GM19468 (cell line): Measurements from ENCODE around the gene UBE2F.
"Not testable (repeated sequence)": the region's sequence is repeated elsewhere in the genome, so short reads cannot be mapped to it uniquely, and the experiment has no call there.

ENCODE experiments used
- ATAC-seq: cut with Tn5 transposase; IDR thresholded peaks from one replicate; pipeline ENCODE4 v1.9.1; 2021; ENCODE audit warnings: mild to moderate bottlenecking, moderate library complexity, moderate number of reproducible peaks; ENCODE audit not compliant: unreplicated experiment; ENCODE audit errors: extremely low read depth

UBE2F gene

DNA sequence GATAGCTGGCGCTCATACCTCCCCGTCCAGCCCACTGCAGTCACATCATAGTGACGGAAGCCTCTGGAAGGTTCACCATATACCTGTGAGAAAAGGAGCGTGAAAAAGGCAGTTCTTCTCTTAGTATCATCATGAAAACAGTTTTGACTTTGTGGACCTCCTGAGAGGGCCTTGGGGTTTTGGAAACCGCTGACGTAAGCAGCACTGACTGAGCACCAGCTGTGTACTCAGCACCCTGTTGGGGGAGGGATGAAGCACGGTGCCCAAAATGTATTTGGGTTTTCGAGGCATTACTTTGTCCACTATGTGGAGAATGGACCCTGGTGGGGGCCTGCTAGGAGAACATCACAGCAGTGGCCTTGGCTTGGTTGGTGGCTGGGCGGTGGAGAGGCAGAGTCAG lies 99.4 kb downstream of the UBE2F start:
- no peak for ATAC-seq

- ATAC-seq = not testable (repeated sequence)
Measured at GRCh38 chr2:238066718-238067117, 99.9 kb downstream of the UBE2F start.

DNA sequence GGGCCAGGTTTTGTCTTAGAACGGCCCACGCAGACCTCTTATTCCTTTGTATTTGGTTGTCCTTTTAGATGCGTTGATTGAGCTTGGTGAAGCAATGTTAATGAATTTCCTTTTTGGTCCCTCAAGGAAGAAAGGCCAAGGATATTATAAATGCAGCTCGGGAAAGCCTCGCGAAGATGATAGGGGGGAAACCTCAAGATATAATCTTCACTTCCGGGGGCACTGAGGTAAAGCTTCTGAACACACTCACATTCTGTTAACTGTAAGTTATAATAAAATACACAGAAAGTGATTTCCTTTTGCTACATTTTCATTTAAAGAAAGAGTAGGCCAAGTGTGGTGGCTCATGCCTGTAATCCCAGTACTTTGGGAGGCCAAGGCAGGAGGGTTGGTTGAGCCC lies 101.1 kb downstream of the UBE2F start:
- ATAC-seq = no peak

GRCh38 chr2:238069021-238069709 lies 102.4 kb downstream of the UBE2F start:
- no peak for ATAC-seq

DNA sequence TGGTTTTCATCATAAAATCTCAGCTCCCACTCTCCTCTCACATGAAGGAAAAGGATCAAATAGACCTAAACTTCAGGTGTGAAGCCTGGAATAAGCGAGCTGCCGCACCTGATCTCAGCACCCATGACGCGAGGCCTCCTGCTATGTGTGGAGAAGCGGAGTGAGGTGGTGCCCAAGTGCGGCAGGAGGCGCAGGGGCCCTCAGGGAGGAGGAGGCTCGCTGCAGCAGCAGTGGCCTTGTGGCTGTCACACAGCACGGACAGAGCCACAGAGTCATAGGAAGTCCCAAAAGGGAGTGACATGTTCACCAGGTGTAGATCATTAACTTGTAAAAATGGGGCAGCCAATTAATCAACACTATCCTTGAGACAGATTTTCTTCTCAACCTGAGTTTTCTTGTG lies 103.1 kb downstream of the UBE2F start:
- no peak for ATAC-seq

- ATAC-seq = no peak
Measured at GRCh38 chr2:238075397-238075796, 108.6 kb downstream of the UBE2F start.

DNA sequence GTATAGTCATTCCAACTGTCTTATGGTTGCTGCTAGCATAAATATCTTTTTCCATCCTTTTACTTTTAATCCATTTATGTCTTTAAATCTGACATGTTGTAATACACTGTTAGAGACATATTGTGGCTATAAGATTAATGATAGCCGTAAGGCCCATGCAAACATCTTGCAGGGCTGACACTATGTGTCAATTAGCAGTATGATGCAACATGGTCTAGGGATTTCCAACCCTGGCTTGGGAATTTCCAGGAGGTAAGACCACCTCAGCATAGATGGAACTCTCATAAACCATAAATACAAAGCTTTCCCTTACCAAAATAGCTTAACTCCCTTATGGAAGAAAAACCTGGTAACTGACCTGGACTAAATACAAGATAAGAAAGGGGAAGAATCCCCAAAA lies 110.5 kb downstream of the UBE2F start:
- no peak for ATAC-seq

- no peak for ATAC-seq
Measured at GRCh38 chr2:238079874-238080327, 113.1 kb downstream of the UBE2F start.

DNA sequence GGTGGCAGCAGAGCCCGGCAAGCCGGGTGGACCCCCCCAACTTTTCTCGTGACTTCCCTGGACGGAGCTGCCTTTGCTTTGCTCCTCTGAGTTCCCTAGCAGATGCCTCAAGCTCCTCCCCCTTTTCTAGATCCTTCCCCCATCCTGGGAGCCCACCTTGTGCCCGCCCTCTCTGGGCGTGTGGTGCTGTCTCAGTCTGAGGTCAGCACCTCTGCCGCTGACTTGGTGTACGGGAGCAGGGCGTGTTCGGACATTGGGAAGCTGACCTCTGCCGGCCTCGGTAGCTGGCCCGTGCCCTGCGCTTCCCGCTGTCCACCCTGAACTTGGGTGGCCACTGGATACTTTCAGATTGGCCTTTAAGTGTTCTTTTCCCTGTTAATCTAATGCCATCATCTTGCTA lies 113.7 kb downstream of the UBE2F start:
- no peak for ATAC-seq

- no peak for ATAC-seq
Measured at GRCh38 chr2:238081150-238081549, 114.3 kb downstream of the UBE2F start.

- no peak for ATAC-seq
Measured at GRCh38 chr2:238081561-238081960, 114.7 kb downstream of the UBE2F start.

GRCh38 chr2:238082151-238082550 lies 115.3 kb downstream of the UBE2F start:
- no peak for ATAC-seq

DNA sequence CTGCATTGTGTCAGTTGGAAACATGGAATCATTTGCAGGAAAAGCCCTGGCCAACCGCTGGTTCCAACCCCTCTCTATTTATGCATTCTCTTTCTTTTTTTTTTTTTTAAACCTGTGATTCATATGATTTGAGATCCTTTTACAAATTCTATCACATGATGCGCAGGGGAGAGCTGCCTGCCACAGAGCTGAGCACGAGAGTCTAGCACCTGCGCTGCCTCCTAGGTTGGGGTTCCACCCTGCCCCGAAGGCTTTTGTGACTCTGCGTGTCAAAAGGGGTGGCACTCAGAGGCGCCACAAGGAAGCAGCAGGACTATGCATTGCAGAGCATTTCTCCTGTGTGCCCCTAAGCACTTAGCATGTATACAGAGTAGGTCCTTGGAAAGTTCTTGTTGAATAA lies 116.0 kb downstream of the UBE2F start:
- no peak for ATAC-seq

GRCh38 chr2:238083919-238084318 lies 117.1 kb downstream of the UBE2F start:
- ATAC-seq = no peak

DNA sequence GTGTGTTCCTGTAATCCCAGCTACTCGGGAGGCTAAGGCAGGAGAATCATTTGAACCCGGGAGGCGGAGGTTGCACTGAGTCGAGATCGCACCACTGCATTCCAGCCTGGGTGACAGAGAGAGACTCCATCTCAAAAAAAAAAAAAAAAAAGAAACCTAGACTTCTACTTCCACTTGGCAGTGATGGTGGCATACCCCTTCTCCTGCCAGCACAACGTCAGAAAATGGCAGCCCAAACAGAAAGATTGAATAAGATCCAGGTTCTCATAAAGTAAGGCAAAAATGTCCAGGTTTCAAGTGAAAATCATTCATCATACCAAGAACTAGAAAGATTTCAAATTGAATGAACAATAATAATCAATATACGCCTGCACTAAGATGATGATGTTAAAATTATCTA lies 117.9 kb downstream of the UBE2F start:
- no peak for ATAC-seq

DNA sequence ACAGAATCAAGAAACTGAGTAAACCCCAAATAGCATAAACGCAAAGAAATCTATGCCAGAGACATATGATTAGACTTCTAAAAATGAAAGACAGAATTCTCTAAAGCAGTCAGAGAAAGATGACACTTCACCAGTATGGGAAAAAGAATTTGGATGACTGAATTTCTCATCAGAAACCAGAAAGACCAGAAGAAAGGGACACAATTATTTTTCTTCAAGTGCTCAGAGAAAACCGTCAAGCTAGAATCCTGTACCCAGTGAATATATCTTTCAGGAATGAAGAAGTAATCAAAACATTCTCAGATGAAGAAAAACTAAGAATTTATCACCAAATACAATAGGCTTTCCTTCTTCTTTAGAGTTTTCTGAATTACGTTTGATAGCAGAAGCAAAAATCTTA lies 119.1 kb downstream of the UBE2F start:
- ATAC-seq = no peak

GRCh38 chr2:238087211-238087610 lies 120.4 kb downstream of the UBE2F start:
- no peak for ATAC-seq

DNA sequence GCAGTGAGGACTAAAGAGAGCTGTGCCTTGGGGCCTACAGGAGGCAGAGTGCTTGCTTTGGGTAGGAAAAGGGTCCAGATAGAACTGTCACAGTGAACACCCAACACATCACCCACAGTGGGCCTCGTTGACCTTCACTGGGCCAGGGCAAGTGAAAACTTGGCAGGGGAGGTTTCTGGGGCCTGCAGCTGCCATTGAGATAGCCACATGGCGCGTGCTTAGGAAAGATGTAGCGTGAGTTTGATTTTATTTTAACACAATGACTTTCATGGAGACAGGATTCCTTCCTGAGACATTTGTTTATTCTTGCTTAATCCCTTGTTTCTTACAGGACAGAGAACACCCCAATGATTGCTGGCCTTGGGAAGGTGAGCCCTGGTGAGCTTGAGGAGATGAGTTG lies 124.1 kb downstream of the UBE2F start:
- ATAC-seq = no peak

DNA sequence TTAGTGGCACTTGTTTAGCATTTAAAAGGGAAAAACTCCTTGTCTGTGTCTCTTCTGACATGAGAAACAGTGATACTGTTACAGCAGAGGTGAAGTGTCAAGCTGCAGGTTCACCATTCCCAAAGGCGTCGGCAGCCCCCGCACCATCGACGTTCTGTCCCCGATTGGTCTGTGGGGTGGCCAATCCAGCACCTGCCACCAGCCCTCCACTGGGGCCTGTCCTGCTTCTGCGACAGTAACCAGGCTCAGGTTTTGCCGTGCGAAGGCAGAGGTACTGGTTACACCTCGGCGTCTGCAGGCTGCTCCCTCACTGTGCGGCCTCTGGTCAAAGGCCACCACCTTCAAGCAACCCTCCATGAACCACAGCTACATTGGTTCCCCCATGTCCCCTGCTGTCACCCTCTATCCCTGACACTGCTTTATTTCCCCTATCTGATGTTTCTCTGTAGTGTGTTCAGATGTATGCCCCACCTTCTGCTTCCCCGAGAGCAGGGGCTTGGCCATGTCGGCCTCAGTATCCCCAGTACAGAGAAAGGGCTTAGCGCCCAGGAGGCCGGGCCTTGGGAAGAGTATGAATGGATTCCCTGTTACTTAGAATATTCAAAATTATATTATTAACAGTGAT lies 124.7 kb downstream of the UBE2F start:
- ATAC-seq = no peak
